Measurements from ENCODE around the gene FAM98A. TPM values are rescaled to one million over a fixed set of nuclear protein-coding genes. Genes with fewer than 3 reads are reported as not detected.

The FAM98A gene
- total RNA-seq, 1 donor from 2014 or later, result 106 TPM

DNA sequence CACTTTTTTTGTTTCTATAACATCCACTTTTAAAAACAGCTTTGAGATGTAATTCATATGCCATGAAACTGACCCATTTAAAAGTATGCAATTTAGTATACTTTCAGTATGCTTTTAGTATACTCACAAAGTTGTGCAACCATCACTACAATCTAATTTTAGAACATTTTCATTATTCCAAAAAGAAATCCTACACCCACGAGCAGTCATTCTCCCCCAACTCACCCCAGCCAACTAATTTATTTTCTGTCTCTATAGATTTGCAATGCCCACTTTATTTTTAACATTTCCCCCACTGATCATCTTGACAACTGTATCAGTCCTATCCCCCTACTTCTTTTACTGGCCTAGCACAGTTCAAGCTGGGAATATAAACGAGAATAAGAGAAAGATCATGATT is 39.1 kb downstream of the FAM98A start:
- Mint-ChIP-seq H3K4me3 (ENCODE audit: unreplicated experiment) (no peak overlapping the region), H3K36me3 (ENCODE audit: low read depth, unreplicated experiment) (peaks cover 2% of the 10 kb centered on the region), H3K27ac (ENCODE audit: unreplicated experiment) (no peak overlapping the region), H3K27me3 (ENCODE audit: low read depth, unreplicated experiment) (no peaks in the 10 kb centered on the region), H3K9me3 (ENCODE audit: unreplicated experiment) (no peaks in the 10 kb centered on the region), H3K4me1 (ENCODE audit: low read depth, unreplicated experiment) (peaks cover 8% of the 10 kb centered on the region)
- no peak overlapping the region for H3K4me3 ChIP-seq (ENCODE audit: insufficient read depth, low read depth, low read length)
- H3K4me2 ChIP-seq (ENCODE audit: low read length), result no peak overlapping the region
- H4K20me1 ChIP-seq (ENCODE audit: insufficient read depth, low read length), result no peaks in the 10 kb centered on the region
- H3K79me2 ChIP-seq (ENCODE audit: insufficient read depth, low read length), result no peaks in the 10 kb centered on the region
- no peaks in the 10 kb centered on the region for H3K27me3 ChIP-seq (ENCODE audit: insufficient read depth, low read length)
- H3K27ac ChIP-seq (ENCODE audit: low read depth, low read length), result no peak overlapping the region
- no peak overlapping the region for H2AFZ ChIP-seq (ENCODE audit: low read depth, low read length)
- peaks cover 2% of the 10 kb centered on the region for H3K36me3 ChIP-seq (ENCODE audit: insufficient read depth, low read length)
- no peak for TF ChIP-seq EZH2 (IDR thresholded peaks at IDR 0.05; ENCODE audit: insufficient read depth, low read length)
- TF ChIP-seq, protein P1, sequence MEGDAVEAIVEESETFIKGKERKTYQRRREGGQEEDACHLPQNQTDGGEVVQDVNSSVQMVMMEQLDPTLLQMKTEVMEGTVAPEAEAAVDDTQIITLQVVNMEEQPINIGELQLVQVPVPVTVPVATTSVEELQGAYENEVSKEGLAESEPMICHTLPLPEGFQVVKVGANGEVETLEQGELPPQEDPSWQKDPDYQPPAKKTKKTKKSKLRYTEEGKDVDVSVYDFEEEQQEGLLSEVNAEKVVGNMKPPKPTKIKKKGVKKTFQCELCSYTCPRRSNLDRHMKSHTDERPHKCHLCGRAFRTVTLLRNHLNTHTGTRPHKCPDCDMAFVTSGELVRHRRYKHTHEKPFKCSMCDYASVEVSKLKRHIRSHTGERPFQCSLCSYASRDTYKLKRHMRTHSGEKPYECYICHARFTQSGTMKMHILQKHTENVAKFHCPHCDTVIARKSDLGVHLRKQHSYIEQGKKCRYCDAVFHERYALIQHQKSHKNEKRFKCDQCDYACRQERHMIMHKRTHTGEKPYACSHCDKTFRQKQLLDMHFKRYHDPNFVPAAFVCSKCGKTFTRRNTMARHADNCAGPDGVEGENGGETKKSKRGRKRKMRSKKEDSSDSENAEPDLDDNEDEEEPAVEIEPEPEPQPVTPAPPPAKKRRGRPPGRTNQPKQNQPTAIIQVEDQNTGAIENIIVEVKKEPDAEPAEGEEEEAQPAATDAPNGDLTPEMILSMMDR (IDR thresholded peaks at IDR 0.05; ENCODE audit: insufficient read depth, low read depth, low read length), result no peak
- DNase-seq (ENCODE audit: low read depth) (no peak), FAIRE-seq (no peak)
- no peaks in the 10 kb centered on the region for H3K9me3 ChIP-seq (ENCODE audit: insufficient read depth, low read depth, low read length)
- H3K4me1 ChIP-seq (ENCODE audit: insufficient read depth, low read length), result no peaks in the 10 kb centered on the region
- no peak overlapping the region for H3K9ac ChIP-seq (ENCODE audit: low read length)

DNA sequence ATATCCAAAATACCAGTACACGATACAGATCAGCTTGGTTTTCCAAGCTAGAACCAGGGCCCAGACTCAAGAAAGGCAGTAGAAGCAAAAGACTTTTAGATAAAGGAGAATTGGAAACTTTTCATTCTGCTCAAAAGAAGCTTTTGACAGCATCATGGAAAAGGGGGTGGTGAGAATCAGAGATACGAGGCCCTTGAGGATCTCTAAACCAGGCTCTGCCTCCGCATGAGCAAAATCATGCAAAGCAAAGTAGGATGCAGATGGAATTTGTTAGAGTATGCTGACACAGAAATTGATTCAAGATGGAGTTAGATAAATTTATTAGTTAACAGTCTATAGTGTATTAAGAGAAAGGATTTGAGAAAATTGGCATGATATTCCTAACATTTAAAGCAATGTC is 39.8 kb downstream of the FAM98A start:
- DNase-seq (ENCODE audit: low read depth) (no peak), FAIRE-seq (no peak)
- H3K4me3 ChIP-seq (ENCODE audit: insufficient read depth, low read depth, low read length), result no peak overlapping the region
- H3K27me3 Mint-ChIP-seq (ENCODE audit: low read depth, unreplicated experiment), result no peaks in the 10 kb centered on the region
- TF ChIP-seq, protein P1 (IDR thresholded peaks at IDR 0.05; ENCODE audit: insufficient read depth, low read depth, low read length), result no peak
- TF ChIP-seq EZH2 (IDR thresholded peaks at IDR 0.05; ENCODE audit: insufficient read depth, low read length), result no peak
- no peaks in the 10 kb centered on the region for H3K27me3 ChIP-seq (ENCODE audit: insufficient read depth, low read length)
- H3K4me1 Mint-ChIP-seq (ENCODE audit: low read depth, unreplicated experiment), result peaks cover 13% of the 10 kb centered on the region
- H4K20me1 ChIP-seq (ENCODE audit: insufficient read depth, low read length), result no peaks in the 10 kb centered on the region
- peaks cover 2% of the 10 kb centered on the region for H3K36me3 ChIP-seq (ENCODE audit: insufficient read depth, low read length)
- no peaks in the 10 kb centered on the region for H3K79me2 ChIP-seq (ENCODE audit: insufficient read depth, low read length)
- no peaks in the 10 kb centered on the region for H3K9me3 ChIP-seq (ENCODE audit: insufficient read depth, low read depth, low read length)
- H3K27ac ChIP-seq (ENCODE audit: low read depth, low read length), result no peak overlapping the region
- H3K27ac Mint-ChIP-seq (ENCODE audit: unreplicated experiment), result no peak overlapping the region
- peaks cover 3% of the 10 kb centered on the region for H3K36me3 Mint-ChIP-seq (ENCODE audit: low read depth, unreplicated experiment)
- no peak overlapping the region for H3K4me2 ChIP-seq (ENCODE audit: low read length)
- no peak overlapping the region for H3K4me3 Mint-ChIP-seq (ENCODE audit: unreplicated experiment)
- H3K9ac ChIP-seq (ENCODE audit: low read length), result no peak overlapping the region
- H2AFZ ChIP-seq (ENCODE audit: low read depth, low read length), result no peak overlapping the region
- H3K4me1 ChIP-seq (ENCODE audit: insufficient read depth, low read length), result no peaks in the 10 kb centered on the region
- no peaks in the 10 kb centered on the region for H3K9me3 Mint-ChIP-seq (ENCODE audit: unreplicated experiment)

DNA sequence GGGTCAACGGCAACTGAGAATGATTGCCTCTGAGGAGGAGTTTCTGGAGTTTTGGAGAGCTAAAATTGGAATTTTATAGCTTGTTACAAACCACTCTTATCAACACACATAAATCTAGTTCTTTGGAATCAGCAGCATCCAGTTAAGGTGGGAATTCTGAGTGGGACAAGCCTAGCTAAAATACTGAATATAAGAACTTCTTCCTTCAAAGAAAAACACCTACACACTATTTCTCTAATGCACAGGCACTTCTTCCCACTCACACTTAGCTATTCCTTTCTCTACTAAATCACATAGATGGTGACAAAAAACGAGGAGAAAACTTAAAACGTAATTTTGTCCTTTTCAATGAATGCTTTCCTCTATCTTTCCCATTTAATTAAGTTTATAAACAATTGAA is 43.4 kb downstream of the FAM98A start:
- Mint-ChIP-seq H3K9me3 (ENCODE audit: unreplicated experiment) (no peaks in the 10 kb centered on the region), H3K4me1 (ENCODE audit: low read depth, unreplicated experiment) (peaks cover 23% of the 10 kb centered on the region), H3K4me3 (ENCODE audit: unreplicated experiment) (no peak overlapping the region), H3K27ac (ENCODE audit: unreplicated experiment) (no peak overlapping the region), H3K36me3 (ENCODE audit: low read depth, unreplicated experiment) (peaks cover 5% of the 10 kb centered on the region), H3K27me3 (ENCODE audit: low read depth, unreplicated experiment) (no peaks in the 10 kb centered on the region)
- Histone ChIP-seq H3K9ac (ENCODE audit: low read length) (no peak overlapping the region), H3K36me3 (ENCODE audit: insufficient read depth, low read length) (no peaks in the 10 kb centered on the region), H3K4me2 (ENCODE audit: low read length) (no peak overlapping the region), H2AFZ (ENCODE audit: low read depth, low read length) (no peak overlapping the region), H4K20me1 (ENCODE audit: insufficient read depth, low read length) (no peaks in the 10 kb centered on the region), H3K79me2 (ENCODE audit: insufficient read depth, low read length) (no peaks in the 10 kb centered on the region), H3K27me3 (ENCODE audit: insufficient read depth, low read length) (no peaks in the 10 kb centered on the region), H3K9me3 (ENCODE audit: insufficient read depth, low read depth, low read length) (no peaks in the 10 kb centered on the region), H3K4me1 (ENCODE audit: insufficient read depth, low read length) (no peaks in the 10 kb centered on the region), H3K27ac (ENCODE audit: low read depth, low read length) (no peak overlapping the region), H3K4me3 (ENCODE audit: insufficient read depth, low read depth, low read length) (no peak overlapping the region)
- no peak for FAIRE-seq
- TF ChIP-seq, protein P1 (IDR thresholded peaks at IDR 0.05; ENCODE audit: insufficient read depth, low read depth, low read length), result no peak
- TF ChIP-seq EZH2 (IDR thresholded peaks at IDR 0.05; ENCODE audit: insufficient read depth, low read length), result no peak
- no peak for DNase-seq (ENCODE audit: low read depth)
